GM06990 (cell line): ENCODE results near the gene GPC4.

Experiments
- DNase-seq: peaks from one replicate; pipeline ENCODE4 v3.0.0-alpha.2; 2011; ENCODE audit not compliant: insufficient read length; ENCODE audit errors: extremely low read depth
- H3K27me3 ChIP-seq: replicated peaks from 2 replicates; pipeline ENCODE4 v1.6.0; 2011; ENCODE audit warnings: low read length; ENCODE audit not compliant: control insufficient read depth, insufficient read depth
- H3K36me3 ChIP-seq: 2 replicates; pipeline ENCODE4 v1.5.1; 2011; ENCODE audit warnings: low read length; ENCODE audit not compliant: control insufficient read depth, insufficient read depth
- H3K4me3 ChIP-seq: replicated peaks from 2 replicates; pipeline ENCODE4 v1.5.1; 2011; ENCODE audit warnings: low read depth, mild to moderate bottlenecking, control low read depth, low read length
- CTCF ChIP-seq: IDR thresholded peaks from 2 replicates; pipeline ENCODE4 v1.5.1; 2011; ENCODE audit warnings: low read length, control low read depth, mild to moderate bottlenecking, inconsistent platforms; ENCODE audit not compliant: insufficient read depth, poor library complexity, severe bottlenecking

Gene GPC4

GRCh38 chrX:133364865-133365264 is 50.4 kb downstream of the GPC4 start:
- no peak for DNase-seq

GRCh38 chrX:133364196-133364595 is 51.1 kb downstream of the GPC4 start:
- TF ChIP-seq CTCF, result no peak
- Histone ChIP-seq H3K4me3 (no peak overlapping the region), H3K27me3 (no peaks in the 10 kb centered on the region), H3K36me3 (no peaks in the 10 kb centered on the region)
- no peak for DNase-seq

More at GRCh38 chrX:133364865-133365264, 50.4 kb downstream of the GPC4 start:
- Histone ChIP-seq H3K36me3 (no peaks in the 10 kb centered on the region), H3K27me3 (no peaks in the 10 kb centered on the region), H3K4me3 (no peak overlapping the region)
- TF ChIP-seq CTCF, result no peak

- Histone ChIP-seq H3K4me3 (no peak overlapping the region), H3K36me3 (no peaks in the 10 kb centered on the region), H3K27me3 (no peaks in the 10 kb centered on the region)
- no peak for DNase-seq
- no peak for TF ChIP-seq CTCF
Measured at GRCh38 chrX:133362538-133362937, 52.8 kb downstream of the GPC4 start.

DNA sequence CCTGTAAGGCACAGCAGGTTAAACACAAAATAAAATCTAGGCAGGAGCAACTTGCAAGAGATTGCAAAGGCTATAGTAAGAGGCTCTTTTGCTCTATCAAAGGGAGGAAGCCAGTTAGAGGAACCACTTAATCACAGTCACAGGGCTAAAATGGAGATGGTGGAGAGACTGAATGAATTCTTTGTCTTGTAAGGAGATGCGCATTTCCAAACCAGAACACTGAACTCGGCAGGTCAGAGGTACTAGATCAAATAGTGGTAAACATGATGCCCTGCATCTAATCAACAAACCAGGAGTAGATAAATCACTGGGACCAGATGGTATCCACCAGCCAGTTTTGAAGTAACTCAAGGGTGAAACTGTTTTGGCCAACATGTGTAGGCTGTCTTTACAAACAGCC is 55.8 kb downstream of the GPC4 start:
- H3K36me3 ChIP-seq, result no peaks in the 10 kb centered on the region
- DNase-seq, result no peak
- H3K4me3 ChIP-seq, result no peak overlapping the region
- no peaks in the 10 kb centered on the region for H3K27me3 ChIP-seq
- TF ChIP-seq CTCF, result no peak

DNA sequence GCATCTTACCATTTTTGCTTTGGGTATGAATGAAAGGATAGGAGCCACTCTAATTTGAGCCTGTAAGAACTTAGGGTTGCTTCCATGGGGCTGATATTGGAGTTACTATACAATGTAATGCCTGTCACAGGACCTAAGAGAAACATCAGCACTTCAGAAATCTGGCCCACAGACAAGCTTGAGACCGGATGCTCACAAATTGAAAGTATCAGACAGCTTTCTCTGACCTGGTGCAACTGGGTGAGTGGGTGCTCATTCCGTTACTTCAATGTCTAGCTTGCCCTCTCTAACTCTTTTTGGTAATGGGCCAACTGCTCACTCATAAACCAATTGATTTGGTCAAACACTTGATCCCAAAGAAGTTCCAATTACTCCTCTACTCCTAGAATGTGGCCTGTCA is 62.1 kb downstream of the GPC4 start:
- no peaks in the 10 kb centered on the region for H3K27me3 ChIP-seq
- no peak overlapping the region for H3K4me3 ChIP-seq
- H3K36me3 ChIP-seq, result no peaks in the 10 kb centered on the region
- DNase-seq, result no peak
- no peak for TF ChIP-seq CTCF

DNA sequence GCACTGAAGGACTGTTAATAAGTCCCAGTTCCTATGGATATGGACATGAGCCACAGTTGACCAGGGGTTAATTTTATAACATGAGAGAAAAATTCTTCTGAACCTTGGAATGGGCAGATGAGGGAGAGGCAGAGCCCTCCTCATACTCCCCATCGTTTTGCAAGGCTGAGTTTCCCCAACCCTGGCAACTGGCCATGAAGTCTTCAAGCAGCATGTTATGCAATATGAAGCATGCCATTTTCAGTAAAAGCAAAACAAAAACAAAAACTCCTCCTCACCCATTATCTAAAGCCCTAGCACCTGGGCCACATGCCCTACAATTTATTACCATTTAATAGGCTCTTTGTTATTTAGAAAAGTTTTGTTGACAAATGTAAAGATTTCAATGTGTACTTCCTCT is 64.5 kb downstream of the GPC4 start:
- no peaks in the 10 kb centered on the region for H3K27me3 ChIP-seq
- H3K36me3 ChIP-seq, result no peaks in the 10 kb centered on the region
- DNase-seq, result no peak
- no peak for TF ChIP-seq CTCF
- no peak overlapping the region for H3K4me3 ChIP-seq
